Measurements from ENCODE around the gene IGSF1.

IGSF1 gene

GRCh38 chrX:131288738-131289511, at the start of gene IGSF1:
TSS of gene IGSF1 (minus strand) at chrX:131289306. CDS start at chrX:131286674, 2,632 bp downstream.
- peak; percentile 35 for DNase-seq

DNA sequence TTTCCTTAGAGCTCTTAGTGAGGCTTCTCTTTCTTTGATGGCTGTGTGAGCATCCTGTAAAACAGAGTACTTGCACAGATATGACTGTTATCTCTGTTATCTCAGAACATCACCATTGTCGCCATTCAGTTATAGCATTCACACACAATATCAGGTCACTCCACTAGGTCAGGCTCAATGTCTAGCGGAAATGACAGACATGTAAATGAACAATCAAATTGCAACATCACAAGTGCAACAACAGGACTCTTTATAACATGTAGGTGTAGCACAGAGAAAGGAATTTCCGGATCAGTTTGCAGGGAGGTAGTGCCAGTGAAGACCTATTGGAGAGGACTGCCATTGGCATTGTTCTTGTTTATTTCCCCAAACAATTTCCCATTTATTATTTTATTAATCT, 43.2 kb upstream of the IGSF1 start:
- DNase-seq = no peak

DNA sequence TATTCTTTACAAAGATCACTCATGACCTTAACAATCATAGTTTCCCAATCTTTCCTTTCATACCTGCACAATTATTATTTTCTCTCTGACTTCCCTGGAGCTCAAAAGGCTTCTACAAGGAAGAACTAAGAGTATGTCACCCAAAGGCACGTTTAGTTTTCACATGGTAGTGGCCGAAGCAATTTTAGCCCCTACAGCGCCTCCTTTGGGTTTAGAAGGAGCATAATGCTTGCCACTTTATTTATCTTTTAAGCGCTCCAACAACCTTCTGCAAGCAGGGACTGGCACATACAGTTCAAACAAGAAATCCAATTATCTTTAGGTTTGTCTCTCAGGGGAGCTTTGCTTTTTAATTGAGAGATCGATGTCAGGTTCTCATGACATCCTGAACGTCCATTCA, 42.0 kb upstream of the IGSF1 start:
- no peak for DNase-seq

- DNase-seq = no peak
These were observed 41.6 kb upstream of the IGSF1 start for GRCh38 chrX:131330735-131331134.

GRCh38 chrX:131322651-131323050, 33.5 kb upstream of the IGSF1 start:
- no peak for DNase-seq

DNA sequence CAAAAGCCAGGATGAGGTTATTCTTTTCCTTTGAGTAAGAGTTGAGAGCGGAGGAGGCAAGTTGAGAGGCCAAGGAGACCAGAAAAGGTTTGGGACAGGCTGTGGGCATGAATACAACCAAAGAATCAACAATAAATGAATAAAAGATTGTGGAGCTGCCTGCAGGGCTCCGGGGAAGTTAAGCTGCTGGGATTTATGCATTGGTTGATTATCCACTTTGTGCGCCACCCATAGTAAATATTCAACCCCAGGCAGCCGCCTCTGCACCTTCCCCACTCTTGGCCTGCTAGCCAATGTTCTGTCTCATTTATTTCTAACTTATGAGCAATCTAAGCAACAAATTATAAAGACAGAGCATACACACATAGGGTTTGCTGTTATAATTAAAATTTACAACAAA, 28.2 kb upstream of the IGSF1 start:
- DNase-seq = no peak

DNA sequence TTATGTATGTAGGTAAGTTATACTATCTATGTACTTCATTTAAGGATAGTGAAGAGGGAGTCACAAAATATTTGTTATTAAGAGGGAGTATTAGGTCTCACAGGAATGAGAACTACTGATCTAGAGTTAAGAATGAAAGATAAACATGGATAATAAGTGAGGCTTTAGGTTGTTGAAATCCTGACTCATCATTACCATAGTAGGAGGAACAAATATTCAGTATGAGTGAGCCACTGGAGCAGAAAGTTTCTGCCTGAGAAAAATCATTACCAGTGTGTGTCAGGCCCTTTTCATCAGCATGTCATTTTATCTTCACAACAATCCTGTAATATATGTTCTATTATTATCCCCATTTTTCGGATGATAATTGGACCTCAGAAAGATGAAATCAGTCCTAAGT, 27.2 kb upstream of the IGSF1 start:
- DNase-seq = no peak

DNA sequence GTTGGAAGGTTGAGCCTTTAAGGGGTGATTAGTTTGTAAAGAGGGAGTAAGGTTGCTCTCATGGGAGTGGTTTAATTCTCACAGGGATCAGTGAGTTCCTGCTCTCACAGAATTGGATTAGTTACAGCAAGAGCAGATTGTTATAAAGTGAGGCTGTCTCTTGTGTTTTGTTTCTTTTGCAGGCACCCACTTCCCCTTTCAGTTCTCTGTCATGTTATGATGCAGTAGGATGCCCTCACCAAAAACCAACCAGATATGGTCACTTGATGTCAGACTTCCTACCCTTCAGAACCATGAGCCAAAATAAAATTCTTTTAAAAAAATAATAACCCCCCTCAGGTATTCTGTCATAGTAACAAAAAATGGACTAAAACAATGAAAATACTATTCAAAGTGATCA, 19.9 kb upstream of the IGSF1 start:
- DNase-seq = peak; percentile 28

DNA sequence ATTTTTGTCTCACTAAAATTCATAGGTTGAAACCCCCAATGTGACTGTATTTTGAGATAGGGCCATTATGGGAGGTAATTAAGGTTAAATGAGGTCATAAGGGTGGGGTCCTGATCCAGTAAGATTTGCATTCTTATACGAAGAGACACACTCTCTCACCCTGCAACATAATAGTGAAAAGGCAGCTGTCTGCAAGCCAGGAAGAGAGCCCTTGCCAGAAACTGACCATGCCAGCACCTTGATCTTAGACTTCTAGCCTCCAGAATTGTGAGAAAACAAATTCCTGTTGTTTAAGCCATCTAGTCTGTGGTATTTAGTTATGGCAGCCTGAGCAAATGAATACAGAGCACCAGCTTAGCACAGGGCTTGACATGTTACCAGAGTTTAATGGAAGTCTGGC, 17.5 kb upstream of the IGSF1 start:
- DNase-seq = no peak

GRCh38 chrX:131305926-131306325, 16.8 kb upstream of the IGSF1 start:
- no peak for DNase-seq

DNA sequence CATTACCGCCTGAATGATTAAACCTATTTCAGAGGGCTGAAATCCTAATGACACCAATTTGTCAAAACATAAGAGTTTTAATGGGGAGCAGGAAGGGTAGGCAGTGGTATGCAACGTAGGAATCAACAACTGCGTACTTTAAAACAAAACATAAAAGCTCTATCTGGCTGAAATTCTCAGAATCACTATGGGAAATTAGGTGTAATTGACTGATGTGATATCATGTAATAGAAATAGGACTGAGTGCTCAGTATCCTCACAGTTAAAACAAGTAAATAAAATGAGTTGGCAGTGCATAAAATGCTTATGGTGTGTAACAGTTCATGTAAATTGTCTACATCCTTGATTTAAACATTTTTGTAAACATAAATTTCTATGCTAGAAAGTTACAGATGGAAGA, 13.6 kb upstream of the IGSF1 start:
- DNase-seq = no peak

GRCh38 chrX:131301155-131301554, 12.0 kb upstream of the IGSF1 start:
- DNase-seq = no peak

GRCh38 chrX:131298846-131299245, 9.7 kb upstream of the IGSF1 start:
- DNase-seq = no peak

- DNase-seq = no peak
These were observed 8.9 kb upstream of the IGSF1 start for GRCh38 chrX:131298036-131298435.

DNA sequence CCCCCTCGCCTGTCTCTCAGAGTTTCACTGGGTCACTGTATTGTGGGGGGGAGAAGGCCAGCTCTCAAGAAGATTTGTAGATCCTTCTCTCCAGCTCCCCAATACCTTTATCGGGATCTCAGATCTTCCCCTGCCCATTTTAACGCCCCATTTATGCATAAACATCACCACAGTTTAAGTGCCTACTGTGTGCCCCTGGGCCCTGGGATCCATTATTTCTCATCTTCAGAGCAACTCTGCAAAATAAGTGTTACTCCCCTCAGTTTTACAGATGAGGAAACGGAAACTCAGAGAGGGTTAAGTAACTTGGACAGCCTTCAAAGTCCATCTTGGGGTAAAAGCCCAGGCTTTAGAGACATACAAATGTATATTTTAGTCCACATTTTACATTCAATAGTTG, 421 bp upstream of the IGSF1 start:
- DNase-seq = no peak

DNA sequence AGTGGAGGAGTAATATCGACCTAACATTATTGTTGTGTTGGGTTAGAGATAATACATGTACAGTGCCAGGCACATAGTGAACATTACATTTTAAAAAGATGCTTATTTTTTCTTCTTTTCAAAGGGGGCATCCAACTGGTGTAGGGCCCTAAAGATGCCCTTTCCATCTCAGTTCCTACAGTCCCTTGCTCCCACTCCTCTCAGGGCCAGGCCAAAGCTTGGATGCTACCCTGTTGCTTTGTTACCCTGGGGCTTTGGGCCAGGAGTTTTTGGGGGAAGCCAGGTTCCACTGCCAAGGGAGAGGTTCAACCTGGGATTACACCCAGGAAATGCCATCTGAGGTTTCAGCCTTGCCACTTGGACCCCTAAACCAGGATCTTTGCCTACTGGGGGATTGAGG, 918 bp downstream of the IGSF1 start:
- no peak for DNase-seq

DNA sequence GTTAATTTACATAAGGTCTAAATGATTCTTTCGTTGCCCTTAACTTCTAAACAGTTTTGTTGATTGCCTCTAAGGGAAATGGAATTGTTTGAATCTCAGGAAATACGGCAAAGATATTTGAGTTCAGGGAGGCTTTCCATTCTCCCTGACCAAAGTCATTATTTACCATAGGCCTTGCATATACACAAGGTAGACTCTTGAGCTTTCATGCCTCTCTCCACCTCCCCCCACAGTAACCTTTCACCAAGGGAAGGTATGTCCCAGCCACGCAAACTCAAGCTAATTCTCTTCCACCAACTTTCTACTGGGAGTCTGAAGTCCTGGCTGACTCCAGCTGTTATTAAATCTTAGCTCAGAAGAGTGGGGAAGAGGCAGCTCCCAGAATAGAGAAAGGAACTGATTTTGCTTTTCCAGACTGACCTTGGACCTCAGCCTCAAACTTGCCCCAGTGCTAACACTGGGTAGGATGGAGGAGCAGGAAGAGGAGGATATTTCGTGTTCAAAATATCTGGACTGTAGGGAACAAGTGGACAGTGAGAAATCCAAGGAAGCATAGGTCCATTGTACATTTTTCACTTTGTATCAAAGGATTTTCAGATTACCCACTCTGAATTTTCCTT, 1.4 kb downstream of the IGSF1 start:
- DNase-seq = no peak

DNA sequence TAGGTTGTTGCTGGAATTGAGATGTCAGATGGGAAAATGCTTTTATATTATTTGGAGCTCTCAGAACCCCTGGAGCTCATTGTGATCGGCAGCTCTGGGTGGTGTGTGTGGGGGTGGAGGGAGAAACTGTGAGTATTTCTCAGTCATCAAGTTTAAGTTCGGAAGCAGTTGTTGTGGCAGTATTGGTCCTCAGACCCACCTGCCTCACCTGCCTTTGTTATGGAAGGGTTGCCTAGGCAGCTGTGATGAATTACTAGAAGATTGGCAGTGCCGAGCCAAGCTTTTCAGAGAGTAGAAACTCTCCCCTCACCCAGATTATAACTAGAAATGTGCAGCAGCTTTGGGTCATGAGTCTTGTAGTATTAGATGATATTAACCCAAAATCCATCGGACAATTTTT, 9.5 kb downstream of the IGSF1 start:
- DNase-seq = no peak

GRCh38 chrX:131279197-131279596, 9.9 kb downstream of the IGSF1 start:
- DNase-seq = no peak

- no peak for DNase-seq
These were observed 11.5 kb downstream of the IGSF1 start for GRCh38 chrX:131277543-131278136.

DNA sequence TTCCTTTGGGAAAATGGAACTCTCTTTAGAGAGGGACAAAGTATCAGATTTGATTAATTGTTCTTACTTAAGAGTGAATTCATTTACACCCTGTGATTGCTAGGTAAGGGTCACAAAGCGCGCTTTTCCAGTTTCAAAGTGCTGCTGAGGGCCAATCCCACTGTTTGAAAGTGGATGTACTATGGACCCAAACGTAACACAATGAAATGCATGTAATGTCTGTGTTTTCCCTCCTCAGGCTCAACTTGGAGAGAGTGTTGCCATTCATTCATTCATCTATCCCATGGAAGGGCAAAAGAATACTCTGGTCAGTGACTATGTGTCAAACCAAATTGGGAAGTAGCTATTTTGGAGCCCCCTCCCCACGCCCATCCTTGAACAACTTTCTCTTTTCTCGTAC, 16.1 kb downstream of the IGSF1 start:
- DNase-seq = no peak

- no peak for DNase-seq
These were observed 17.3 kb downstream of the IGSF1 start for GRCh38 chrX:131271826-131272225.

DNA sequence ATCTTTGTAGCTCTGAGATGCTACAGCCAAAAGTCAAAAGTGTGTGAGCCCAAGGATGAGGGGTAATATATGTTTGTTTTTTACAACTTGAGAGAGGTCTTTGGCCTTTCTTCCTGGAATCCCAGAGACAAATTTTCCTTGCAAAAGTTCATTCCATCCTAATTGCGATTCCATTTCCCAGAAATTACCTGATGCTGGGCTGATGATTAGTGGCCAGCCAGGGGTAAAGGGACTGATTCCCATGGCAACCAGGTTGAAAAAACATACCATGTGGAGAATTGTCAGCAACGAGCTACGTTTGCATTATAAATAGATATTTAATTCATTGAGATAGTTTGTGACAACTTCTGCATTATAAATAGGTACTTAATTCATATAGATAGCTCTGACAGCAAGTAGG, 17.8 kb downstream of the IGSF1 start:
- DNase-seq = no peak

- DNase-seq = no peak
These were observed 19.0 kb downstream of the IGSF1 start for GRCh38 chrX:131270080-131270479.

GRCh38 chrX:131264665-131265064, 24.4 kb downstream of the IGSF1 start:
- DNase-seq = no peak
